T-helper 2 cell treated with Interferon-gamma antibody and Interleukin-4, amounts not matched to agents 100 ng/mL and 5 ng/mL, for 36 hours (primary cell): ENCODE data around the gene MAB21L1. TPM values are rescaled to one million over a fixed set of nuclear protein-coding genes. Genes with fewer than 3 reads are reported as not detected.

Source experiments
- intact Hi-C: fragments of 100-400 bp; cut with micrococcal nuclease; formaldehyde crosslinking; loops from one replicate; pipeline ENCODE4 v1.15.1; 2023
- total RNA-seq: library from RNA; stranded (reverse); gene quantifications from 2 replicates; pipeline ENCODE4 v1.2.3, GENCODE V29; 2022

MAB21L1 gene
- total RNA-seq, 1 donor from 2014 or later = not detected

DNA sequence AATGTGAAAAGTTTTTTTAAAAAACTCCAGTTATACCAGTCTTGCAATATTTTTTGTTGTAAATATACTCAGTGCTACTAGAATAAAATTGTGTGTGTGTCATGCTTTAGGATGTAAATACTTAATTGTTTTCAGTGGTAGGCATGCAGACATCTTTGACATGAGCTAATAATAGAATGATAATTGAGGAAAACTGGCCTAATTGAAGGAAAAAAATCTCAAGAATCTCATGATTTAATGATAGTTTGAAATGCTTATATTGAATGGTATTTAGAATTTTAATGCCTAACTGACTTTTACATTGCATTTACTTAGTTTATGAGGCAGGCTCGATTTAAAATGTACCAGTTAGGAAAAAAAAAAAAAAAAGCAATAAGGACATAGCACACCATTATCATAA lies 3.2 kb upstream of the MAB21L1 start:
- intact Hi-C loops = no loop called here

DNA sequence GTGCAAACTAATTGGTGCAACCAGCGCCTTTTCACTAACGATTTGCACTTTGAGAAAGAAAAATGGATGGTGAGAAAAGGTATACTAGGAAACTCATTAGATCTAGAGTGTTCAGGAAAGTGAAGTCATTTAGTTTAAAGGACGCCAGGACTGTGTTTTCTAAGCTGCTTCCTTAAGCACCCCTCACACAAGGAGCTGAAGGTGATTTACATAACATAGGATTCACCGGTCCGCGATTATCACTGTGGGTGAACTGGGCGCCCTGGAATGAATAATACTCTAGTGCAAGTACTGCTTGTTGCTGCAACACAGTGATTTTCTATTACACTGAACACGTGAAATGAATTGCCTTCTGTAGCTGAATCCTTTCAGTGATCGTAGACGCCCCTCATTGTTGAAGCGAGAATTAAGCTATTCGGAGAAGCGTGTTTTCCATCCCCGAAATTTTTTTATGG lies 2.6 kb upstream of the MAB21L1 start:
- intact Hi-C loops = no loop called here

DNA sequence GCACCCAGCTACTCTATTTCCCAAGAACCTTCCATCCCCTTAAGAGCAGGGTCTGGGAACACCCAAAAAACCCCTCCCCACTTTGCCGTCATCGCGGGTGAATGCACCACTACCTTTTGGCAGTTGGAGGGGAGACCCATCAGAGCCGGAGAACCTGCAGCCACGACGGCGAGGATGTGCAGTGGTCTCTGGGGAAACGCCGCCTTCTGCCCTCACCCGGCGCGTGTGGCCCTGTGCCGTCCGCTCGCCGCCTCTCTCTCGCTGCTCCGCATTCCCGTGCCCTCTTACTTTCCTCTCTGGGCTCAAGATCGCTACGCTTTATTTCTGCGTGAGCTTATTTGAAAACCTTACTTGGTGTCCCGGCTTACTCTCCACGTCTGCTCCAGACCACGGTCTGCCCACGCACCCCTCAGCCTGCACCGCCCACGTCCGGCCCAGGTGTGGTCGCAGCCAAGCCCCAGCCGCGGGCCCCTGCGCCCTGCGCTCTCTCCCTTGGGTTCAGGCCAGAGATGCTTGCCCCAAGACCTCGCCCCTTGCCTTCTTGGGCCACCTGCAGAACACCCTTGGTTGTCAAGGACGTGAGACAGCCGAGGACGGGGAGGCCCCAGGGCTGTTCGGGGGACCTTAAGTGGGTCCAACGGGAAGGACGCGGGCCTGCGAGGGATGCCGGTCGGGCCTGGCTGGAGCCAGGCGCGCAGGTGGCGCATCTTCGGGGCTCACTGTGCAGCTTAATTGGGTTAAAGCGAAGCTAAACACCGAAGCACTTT lies 2.0 kb upstream of the MAB21L1 start:
- intact Hi-C loops = no loop called here

DNA sequence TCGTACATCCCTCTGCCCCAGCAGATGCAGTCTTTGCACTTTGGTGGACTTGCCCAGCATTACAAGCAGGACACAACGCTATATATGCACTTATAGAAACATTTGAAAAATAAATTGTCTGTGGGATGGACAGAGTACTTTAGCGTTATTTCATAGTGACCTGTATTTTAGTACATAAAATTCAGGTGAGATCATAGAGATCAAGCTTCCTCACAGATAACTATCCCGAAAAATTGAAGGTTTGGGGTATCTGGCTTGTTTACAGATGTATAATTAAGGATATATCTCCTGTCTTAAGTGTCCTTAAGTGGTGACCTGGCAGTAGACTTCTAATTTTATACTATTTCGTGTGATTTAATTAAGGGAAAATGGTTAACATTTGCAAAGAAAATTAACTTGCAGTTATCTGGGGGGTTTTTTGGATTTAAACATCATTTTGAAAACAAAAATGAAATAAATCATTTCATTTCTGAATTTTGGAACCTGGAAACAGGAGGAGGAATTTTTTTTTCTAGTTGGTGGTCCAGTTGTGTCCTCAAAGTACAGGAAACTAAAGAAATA lies 977 bp upstream of the MAB21L1 start:
- intact Hi-C loops = no loop called here

DNA sequence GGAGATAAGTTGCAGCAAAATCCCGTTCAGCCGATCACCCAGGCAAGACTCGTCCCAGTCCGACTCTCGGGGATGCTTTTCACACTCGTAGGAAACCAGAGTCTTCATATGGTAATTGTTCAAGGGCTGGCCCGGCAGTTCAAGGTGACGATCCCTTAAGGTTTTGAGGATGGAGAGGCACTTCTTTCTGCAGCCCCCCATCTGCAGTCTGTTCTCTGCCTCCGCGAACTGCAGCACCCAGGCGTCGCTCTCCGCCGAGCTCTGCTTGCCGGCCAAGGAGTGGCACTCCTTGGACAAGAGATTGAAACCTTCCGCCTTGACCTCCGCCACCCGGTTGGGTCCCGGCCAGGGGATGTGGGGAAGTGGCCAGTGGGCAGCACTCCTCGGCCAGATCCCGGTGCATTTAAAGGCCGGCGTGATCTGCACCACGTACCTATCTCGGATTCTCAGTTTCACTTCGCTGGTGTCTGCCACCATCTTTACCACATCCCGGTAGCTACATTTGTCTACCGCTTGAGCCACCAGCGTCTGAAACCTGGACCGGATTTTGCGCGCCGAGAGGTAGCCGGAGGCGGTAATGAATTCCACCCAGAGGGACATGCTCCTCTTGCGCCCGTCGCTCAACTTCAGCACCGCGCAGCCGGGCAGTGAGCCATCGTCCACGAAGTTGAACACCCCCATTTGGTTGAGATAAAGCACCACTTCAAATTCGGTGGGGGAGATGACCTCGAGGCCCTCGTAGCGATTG lies 1.1 kb downstream of the MAB21L1 start:
- intact Hi-C loops = no loop called here

DNA sequence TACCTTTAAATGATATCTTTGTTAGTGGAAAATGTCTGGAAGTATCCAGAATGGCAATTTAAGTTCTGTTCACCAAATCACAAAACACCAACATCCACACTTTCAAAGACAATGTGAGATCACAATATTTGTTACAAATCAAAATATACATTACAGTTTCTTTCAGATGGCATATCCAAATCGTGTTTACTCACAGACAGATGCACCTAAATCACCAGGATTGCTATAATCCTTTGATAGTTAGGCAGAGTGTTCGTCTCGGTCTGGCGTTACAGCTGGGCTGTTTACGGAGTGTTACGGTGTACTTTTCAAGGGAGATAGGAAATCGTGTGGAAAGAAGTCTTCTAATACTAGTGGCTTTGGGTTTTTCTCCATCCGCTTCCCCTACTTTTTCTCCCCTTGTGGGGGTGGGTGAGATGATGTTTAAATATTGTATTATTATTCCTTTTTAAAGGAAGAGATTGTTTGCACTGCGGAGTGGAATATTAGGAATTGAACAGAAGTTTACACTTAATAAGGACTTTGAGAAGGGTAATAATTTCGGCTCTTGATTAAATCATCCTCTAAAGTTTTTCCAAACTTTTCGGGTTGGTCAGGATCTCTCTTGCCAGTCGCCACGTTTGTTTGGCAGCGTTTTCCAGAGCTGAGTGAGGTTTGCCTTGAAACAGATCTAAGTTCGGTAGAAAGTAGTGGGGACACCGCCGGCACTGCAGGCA lies 1.8 kb downstream of the MAB21L1 start:
- intact Hi-C loops = no loop called here

DNA sequence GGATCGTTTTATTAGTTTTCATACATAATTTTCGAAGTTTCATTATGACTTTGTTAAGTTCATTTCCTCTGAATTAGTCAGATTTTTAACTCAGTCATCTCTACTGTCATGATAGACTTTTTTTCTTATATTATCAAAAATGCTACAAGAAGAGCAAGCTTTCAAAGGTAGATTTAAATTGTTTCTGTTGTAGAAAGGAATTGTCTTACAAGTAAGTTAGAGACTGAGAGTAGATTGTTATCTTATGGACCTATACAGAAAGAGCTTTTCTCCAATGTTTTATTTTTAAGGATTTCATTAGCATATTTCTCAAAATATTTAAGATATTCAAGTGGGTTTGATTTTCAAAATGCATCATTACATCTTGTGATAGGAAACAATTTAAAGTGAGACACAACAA lies 2.7 kb downstream of the MAB21L1 start:
- intact Hi-C loops = no loop called here

DNA sequence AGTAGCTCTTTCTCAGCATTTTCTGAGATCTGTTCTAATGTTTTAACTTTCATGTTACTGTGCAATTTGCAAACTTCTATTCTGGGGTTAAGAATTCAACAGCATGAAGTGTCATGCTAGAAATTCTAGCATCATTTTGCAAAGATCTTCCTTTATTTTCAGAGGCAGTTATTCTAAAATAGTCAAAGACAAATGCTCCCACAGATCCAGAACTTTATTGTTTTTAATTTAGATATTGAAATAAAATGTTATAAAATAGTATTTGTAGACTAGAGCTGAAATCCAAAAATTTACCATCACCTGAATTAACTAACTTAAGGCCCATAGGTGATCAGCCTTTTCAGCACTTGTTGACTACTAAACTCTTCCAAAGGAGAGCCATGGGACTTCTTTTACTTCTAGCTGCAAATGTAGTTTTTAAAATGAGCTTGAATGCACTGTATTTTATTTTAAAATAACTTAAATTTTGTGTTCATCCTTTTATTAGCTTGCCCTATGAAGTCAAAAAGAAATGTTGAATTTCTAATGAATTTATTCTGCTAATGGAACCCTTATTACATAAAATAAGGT lies 3.2 kb downstream of the MAB21L1 start:
- intact Hi-C loops = no loop called here

DNA sequence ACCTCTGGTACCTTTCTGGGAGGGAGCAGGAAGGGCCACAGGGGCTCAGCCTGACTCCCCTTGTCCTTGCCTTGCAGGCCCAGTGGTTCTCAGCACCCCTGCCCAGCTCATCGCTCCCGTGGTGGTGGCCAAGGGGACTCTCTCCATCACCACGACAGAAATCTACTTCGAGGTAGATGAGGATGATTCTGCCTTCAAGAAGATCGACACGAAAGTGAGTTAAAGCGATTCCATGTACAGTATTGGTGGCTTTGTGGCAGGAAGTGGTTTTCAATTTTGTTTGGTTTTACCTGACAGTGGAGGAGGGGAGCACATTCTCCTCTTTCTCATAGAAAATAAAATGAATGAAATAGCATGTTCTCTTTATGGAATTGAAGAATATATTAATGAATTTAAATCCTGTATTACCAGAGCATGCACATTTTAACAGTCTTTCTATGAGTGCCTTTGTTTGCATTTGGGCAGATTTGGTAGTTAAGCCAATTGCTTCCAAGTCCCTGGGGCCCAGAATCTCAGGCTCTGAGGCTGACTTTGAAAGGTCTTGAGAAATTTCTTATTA lies 4.1 kb downstream of the MAB21L1 start:
- intact Hi-C loops = no loop called here

DNA sequence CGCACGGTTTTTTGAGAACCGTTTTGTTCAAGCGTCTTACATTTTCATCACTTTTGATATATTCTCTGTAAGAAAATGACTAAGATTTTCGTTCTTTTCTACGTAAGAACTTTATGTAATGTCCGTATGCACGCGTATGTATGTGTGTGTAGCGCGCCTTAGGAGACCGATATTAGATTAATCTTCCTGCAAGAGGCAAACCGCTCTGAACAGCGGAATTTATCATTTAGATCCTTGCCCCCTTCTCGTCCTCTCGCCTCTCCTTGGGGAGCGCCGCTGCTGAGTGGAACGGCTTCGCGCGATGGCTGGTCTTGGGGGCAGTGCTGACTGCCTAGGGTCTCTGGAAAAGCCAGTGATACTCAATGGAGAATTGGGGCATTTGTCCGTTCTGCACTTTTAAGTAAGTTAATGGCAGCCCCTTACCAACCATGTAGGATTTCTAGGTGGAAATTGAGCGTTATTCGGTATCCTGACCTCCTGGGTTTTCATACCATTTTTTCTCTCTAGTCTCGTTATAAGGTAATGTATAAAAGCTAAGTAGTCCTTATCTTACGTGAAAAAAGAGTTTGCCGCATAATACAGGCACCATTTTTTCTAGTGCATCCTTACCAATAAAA lies 4.7 kb downstream of the MAB21L1 start:
- intact Hi-C loops = no loop called here

DNA sequence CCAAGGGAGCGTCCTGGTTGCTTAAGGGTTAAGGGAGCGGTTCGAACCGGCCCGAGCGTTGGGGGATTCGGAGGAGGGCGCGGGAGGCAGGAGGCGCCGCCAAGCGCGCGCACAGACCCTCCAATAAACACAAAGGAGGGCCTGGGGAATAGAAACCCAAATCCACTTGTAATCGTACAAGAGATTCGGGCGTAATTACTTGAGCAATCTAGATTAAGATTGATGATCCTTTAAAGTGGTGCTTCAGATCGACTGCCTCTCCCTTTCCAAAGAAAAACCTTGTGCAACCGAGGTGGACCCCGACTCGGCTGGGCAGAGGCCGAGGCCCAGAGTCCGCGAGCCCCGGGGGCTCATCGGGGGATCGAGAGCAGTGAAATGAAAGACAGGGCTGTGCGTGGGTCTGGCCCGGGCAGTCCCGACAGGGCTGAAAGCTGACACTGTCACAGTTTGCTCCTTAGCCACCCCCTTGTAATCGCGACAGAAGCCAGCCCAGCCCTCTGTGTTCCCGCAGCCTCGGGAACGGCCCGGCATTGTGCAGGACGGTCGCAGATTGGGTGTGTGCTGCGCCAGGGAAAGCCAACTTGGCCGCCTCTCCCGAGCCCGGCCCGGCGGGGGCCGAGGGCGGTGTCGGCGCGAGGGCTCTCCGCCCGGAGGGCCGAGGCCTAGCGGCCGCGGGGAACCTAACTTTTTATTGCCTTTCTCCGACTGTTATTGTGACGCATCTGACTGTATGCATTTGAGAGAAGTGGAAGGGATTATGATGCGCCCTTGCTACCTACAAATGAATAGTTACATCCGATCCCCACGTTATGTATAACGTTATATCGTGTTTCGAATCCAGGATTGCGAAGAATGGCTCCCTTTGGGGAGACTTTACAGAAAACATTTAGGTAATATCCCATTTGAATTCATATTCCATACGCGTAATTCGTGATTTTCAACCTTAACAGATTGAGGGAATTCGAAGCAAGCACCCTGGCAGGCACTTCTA lies 5.5 kb downstream of the MAB21L1 start:
- intact Hi-C loops = no loop called here

DNA sequence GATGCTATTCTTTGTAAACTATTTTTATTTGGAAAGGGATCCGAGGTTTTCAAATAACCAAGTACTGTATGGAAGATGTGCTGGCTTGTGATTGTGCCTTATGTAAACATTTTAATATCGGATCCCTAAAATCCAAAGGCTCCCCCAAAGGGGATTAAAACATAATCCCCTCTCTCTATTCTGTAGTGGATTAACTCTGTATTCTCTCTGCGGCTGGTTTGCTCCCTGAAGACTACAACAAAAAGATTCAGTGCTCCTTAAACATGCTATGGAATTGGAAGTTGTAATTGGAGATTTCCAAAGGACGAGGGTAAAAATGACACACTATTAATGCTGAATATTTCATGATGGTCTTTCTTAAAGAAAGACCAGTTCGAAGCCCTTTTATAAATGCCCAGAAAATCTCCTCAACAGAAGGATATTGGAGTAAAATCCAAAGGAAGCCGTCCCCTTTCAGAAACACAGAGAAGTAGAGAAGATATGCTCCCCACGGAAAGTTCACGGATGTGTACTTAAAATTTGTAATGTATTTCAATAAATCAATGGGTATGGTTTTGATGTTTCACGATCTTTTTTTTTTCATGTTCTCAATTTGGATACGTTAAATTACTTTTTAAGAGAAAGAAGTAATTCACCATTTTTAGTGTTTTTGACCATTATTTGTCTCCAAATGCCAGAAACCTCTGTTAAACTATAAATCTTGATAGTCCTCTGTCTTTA lies 6.5 kb downstream of the MAB21L1 start:
- intact Hi-C loops = no loop called here

DNA sequence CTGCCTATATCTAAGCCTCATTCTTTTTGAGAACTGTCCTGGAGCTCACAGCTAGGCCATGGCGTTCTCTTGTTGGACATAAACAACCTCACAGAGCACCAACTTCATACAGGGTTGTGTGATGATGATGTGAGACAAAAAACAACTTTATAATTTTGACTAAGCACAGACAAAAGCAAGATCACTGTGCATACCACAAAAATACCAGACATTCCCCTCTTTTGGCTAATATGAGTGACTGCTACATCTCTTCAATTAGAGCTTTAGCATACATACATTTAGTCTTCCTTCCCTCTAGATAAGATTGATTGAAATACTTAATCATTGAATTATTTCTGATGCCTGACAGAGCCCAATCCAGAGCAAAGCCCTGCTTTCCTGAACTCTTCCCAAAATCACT lies 8.3 kb downstream of the MAB21L1 start:
- intact Hi-C loops = no loop called here

DNA sequence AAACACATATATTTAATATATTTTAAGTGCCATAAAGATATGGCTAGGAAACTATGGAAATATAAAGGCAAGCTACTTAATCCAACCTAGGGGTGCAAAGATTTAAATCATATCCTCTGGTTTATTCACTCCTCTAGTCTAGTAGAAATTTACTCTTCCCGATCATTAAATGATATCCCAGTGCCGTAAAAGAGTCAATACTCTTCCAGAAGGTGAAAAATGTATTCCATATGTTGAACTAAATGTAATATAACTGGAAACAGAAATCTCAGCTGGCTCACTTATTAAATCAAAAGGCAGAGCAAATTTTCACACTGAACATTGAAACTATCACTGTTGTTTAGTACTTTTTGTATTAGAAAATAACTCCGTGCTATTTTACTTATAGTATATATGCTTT lies 11.1 kb downstream of the MAB21L1 start:
- intact Hi-C loops = no loop called here

DNA sequence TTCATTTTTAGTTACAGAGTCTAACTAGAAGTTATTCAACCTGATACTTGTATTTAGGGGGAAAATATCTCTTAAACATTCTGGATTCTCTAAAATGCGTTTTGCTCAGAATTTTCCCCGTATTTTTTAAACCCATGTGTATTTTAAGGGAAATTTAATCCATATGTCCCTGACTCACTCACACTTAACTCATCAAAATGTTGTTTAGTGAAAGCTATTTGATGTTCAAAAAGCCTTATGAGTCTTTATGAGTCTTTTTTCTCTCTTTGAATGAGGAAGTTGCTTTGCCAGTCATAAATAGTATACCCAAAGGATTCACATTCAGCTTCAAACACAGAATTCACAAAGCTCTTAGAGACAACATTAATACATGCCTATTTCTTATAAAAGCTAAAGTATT lies 16.4 kb downstream of the MAB21L1 start:
- intact Hi-C loops = no loop called here

DNA sequence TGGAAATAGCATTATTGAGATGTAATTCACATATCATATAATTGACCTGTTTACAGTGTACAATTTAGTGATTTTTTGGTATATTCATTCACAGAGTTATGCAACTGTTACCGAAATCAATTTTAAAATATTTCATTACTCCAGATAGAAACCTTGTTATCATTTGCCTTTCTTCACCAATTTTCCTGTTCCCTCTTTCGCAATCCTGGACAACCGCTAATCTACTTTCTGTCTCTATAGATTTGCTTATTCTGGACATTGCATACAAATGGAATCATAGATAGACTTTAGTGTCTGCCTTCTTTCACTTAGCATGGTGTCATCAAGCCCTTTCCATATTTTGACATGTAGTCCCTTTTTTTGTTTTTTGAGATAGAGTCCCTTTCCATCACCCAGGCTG lies 19.2 kb downstream of the MAB21L1 start:
- intact Hi-C loops = no loop called here

DNA sequence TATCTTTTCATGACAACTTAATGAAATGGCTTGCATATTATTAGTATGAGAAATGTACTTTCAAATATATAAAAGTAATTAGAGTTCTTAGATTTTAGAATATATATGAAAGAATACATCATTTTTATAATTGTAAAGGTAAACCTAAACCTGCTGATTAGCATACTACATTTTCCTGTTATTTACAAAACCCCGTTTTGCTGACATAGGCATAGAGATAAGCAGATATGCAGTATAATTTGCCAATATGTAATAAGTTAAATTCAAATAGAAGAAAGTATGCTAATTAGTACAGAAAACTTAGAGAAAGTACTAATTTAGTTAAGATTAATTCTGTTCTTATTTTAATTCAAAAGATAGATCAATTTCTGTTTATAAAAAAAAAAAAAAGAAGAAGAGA lies 21.5 kb downstream of the MAB21L1 start:
- intact Hi-C loops = no loop called here

DNA sequence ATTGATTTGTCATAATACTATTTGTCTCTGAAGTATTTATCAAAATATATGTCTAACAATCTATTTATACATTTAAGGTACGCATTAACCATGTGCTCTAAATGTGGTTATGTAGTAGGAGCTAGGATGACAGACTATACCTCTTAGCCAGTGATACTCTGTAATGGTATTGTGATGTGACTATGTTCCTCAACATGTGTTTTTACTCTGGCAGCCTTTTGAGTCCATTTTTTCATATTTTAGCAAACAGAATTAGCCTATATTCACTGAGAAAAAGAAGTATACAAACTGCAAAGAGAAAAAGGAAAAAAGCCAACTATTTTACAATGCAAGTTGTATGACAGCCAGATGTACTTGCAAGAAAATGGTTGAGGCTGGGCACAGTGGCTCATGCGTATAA lies 26.7 kb downstream of the MAB21L1 start:
- intact Hi-C loops = no loop called here

DNA sequence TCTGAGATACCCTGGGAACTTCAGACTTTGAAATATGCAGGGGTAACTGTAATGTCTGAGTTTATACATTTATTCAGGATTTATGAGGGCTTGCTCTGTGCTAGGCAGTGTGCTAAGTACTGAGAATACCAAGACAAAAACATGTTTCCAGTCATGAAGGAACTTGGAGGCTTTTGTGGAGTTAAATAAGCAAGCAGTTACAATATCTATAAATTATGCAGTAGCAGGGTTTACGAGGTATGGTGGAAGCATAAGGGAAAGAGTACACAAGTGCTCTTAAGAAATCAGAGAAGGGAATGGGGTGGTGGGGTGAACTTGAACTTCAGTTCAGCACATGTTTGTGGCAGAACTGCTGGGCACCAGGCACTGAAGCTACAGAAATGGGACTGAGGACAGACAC lies 28.0 kb downstream of the MAB21L1 start:
- intact Hi-C loops = no loop called here
